Measurements from ENCODE around the gene DOCK4. TPM values are rescaled to one million over a fixed set of nuclear protein-coding genes. Genes with fewer than 3 reads are reported as not detected.

The DOCK4 gene
- total RNA-seq, 1 experiment from 2014 or later, result 4.9 TPM

- Mint-ChIP-seq H3K27ac (no peak overlapping the region), H3K9me3 (no peaks in the 10 kb centered on the region), H3K36me3 (ENCODE audit: insufficient read depth in 1 of 3, low read depth in 3 of 3) (peaks cover 0 to 2% (median 0%) of the 10 kb centered on the region in 3 experiments; a peak in 1 of 7 replicates), H3K4me1 (no peaks in the 10 kb centered on the region), H3K4me3 (no peak overlapping the region), H3K27me3 (ENCODE audit: low read depth) (no peaks in the 10 kb centered on the region)
- Histone ChIP-seq H2AK5ac (ENCODE audit: insufficient read length, low read length) (no peak overlapping the region), H3K27ac (ENCODE audit: insufficient read length, low read depth, low read length) (no peak overlapping the region), H3K9me3 (ENCODE audit: control insufficient read depth, low read depth, low read length) (no peaks in the 10 kb centered on the region), H3K4ac (ENCODE audit: low read depth, low read length) (no peak overlapping the region), H2BK5ac (ENCODE audit: insufficient read length, low read length) (no peak overlapping the region), H3K4me1 (ENCODE audit: insufficient read depth, low read length) (0 out of 2 replicates have a peak, but pooled peaks cover 2% of the 10 kb centered on the region), H3K9ac (ENCODE audit: extremely low read depth, insufficient read length, low read length) (no peak overlapping the region), H3K27me3 (ENCODE audit: insufficient read depth, low read length) (no peaks in the 10 kb centered on the region), H3K79me2 (ENCODE audit: insufficient read depth, low read length) (no peaks in the 10 kb centered on the region; the same call in 1 of the 2 replicates), H3K4me2 (ENCODE audit: insufficient read depth, insufficient read length, low read length) (no peak overlapping the region), H3K79me1 (ENCODE audit: insufficient read depth, low read depth, low read length, poor library complexity, severe bottlenecking) (no peaks in the 10 kb centered on the region), H2AFZ (ENCODE audit: low read length) (no peak overlapping the region), H2BK20ac (ENCODE audit: low read depth, low read length, poor library complexity, severe bottlenecking) (no peak overlapping the region), H4K20me1 (ENCODE audit: control insufficient read depth, insufficient read depth, insufficient read length) (no peaks in the 10 kb centered on the region), H3K23ac (ENCODE audit: insufficient read length, low read depth, low read length) (no peak overlapping the region), H3K18ac (ENCODE audit: insufficient read length, low read depth, low read length) (no peak overlapping the region), H2BK15ac (ENCODE audit: low read depth, low read length) (no peak overlapping the region), H3K14ac (ENCODE audit: insufficient read depth, low read length) (no peak overlapping the region), H4K91ac (ENCODE audit: insufficient read length, low read depth, low read length) (no peak overlapping the region), H4K5ac (ENCODE audit: insufficient read length, low read depth, low read length) (no peak overlapping the region), H3T11ph (ENCODE audit: low read length) (no peak overlapping the region), H2BK12ac (ENCODE audit: insufficient read length, low read depth, low read length) (no peak overlapping the region), H3K23me2 (ENCODE audit: insufficient read length, low read depth, low read length, poor library complexity, severe bottlenecking) (no peaks in the 10 kb centered on the region), H3K56ac (ENCODE audit: insufficient read length, low read depth, low read length) (no peak overlapping the region), H2BK120ac (ENCODE audit: low read depth, low read length, poor library complexity, severe bottlenecking) (no peak overlapping the region), H4K8ac (replicated peaks; ENCODE audit: insufficient read length, low read depth, low read length) (no peak overlapping the region)
- no peak for TF ChIP-seq CTCF (conservative IDR thresholded peaks at IDR 0.05)
- no peak for DNase-seq
Observed at GRCh38 chr7:112009081-112009480, 197.1 kb downstream of the DOCK4 start.
